ENCODE data around the gene E2F8. TPM values are rescaled to one million over a fixed set of nuclear protein-coding genes. Genes with fewer than 3 reads are reported as not detected.
A peak's percentile ranks its signal among the peaks of the same experiment; 100 is the strongest.
"Not testable (repeated sequence)": the region's sequence is repeated elsewhere in the genome, so short reads cannot be mapped to it uniquely, and the experiment has no call there.

The E2F8 gene
- total RNA-seq, 4 donors from 2014 or later: 0.57 to 4.8 (median 1.4) TPM

DNA sequence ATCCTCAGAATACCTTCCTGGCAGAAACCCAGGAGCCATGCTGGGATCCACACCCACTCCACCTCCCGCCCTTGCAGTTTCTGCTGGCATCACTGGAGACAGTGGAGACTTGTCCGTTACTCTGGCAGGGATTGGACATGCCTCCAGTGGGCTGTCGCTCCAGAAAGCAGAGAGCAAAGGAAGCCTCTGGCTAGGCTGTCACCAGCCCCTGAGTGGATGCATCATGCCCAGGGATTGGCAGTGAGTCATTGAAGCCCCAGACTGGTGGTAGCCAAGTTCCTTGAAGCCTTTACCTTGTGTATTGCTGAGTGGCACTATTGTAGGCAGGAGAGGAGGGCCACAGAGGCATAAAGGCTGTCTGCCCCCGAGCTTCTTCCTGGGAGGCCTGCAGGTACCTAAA, 34.8 kb upstream of the E2F8 start:
- TF ChIP-seq, protein P1, sequence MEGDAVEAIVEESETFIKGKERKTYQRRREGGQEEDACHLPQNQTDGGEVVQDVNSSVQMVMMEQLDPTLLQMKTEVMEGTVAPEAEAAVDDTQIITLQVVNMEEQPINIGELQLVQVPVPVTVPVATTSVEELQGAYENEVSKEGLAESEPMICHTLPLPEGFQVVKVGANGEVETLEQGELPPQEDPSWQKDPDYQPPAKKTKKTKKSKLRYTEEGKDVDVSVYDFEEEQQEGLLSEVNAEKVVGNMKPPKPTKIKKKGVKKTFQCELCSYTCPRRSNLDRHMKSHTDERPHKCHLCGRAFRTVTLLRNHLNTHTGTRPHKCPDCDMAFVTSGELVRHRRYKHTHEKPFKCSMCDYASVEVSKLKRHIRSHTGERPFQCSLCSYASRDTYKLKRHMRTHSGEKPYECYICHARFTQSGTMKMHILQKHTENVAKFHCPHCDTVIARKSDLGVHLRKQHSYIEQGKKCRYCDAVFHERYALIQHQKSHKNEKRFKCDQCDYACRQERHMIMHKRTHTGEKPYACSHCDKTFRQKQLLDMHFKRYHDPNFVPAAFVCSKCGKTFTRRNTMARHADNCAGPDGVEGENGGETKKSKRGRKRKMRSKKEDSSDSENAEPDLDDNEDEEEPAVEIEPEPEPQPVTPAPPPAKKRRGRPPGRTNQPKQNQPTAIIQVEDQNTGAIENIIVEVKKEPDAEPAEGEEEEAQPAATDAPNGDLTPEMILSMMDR (IDR thresholded peaks at IDR 0.05): no peak
- TF ChIP-seq POLR2A (IDR thresholded peaks at IDR 0.05): no peak
- 51 to 60% methylated on average over 4 of the region's 4 CpGs for WGBS, 2 donors
- intact Hi-C loops (cut with DNase I; ENCODE audit: low total_unique reads): no loop called here

DNA sequence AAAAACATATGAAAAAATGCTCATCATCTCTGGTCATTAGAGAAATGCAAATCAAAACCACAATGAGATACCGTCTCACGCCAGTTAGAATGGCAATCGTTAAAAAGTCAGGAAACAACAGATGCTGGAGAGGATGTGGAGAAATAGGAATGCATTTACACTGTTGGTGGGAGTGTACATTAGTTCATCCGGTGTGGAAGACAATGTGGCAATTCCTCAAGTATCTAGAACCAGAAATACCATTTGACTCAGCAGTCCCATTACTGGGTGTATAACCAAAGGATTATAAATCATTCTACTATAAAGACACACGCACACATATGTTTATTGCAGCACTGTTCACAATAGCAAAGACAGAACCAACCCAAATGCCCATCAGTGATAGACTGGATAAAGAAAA, 32.5 kb upstream of the E2F8 start:
- WGBS, 2 donors: 63 to 72% methylated on average over 5 of the region's 5 CpGs
- DNase-seq (ENCODE audit: low spot score in 2 of 2); intact Hi-C loops (cut with DNase I; ENCODE audit: low total_unique reads); H3K4me3 ChIP-seq (ENCODE audit: low read depth, poor library complexity, severe bottlenecking): not testable (repeated sequence)

More for the DNA sequence above, 34.8 kb upstream of the E2F8 start:
- H3K4me3 ChIP-seq (ENCODE audit: low read depth, poor library complexity, severe bottlenecking): no peak overlapping the region
- DNase-seq (ENCODE audit: low spot score in 2 of 2): no peak

- H3K4me3 ChIP-seq (ENCODE audit: low read depth, poor library complexity, severe bottlenecking): no peak overlapping the region
- no peak for DNase-seq (ENCODE audit: low spot score in 2 of 2)
- 82 to 87% methylated on average over 1 of the region's 1 CpG for whole genome bisulfite sequencing, 2 donors
- intact Hi-C loops (cut with DNase I; ENCODE audit: low total_unique reads): no loop called here
- TF ChIP-seq, protein P1 (IDR thresholded peaks at IDR 0.05): no peak
- TF ChIP-seq POLR2A (IDR thresholded peaks at IDR 0.05): no peak
Observed at GRCh38 chr11:19268909-19269308, 28.2 kb upstream of the E2F8 start.

GRCh38 chr11:19267567-19267966, 26.8 kb upstream of the E2F8 start:
- intact Hi-C loops (cut with DNase I; ENCODE audit: low total_unique reads): no loop called here
- WGBS, 2 donors: 85 to 89% methylated on average over 5 of the region's 5 CpGs
- TF ChIP-seq, protein P1 (IDR thresholded peaks at IDR 0.05): no peak
- TF ChIP-seq POLR2A (IDR thresholded peaks at IDR 0.05): no peak
- no peak overlapping the region for H3K4me3 ChIP-seq (ENCODE audit: low read depth, poor library complexity, severe bottlenecking)
- DNase-seq (ENCODE audit: low spot score in 2 of 2): no peak

DNA sequence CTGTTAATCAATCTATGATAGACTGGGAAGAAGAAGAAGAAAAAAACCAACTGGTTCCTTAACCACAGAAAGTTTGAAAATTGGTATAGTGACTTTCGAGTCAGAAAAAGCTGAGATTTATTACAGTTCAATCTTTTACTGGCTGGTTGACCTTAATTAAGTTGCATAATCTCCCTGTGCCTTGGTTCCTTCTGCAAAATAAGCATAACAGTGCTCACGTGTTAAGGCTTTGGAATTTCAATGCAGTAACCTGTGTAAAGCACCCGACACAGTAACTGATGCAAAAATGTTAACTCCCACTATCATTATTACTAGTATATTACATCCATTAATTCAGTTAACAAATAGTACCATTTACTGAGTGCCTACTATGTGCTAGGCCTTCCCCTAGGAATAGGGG, 22.6 kb upstream of the E2F8 start:
- DNase-seq (ENCODE audit: low spot score in 2 of 2): no peak
- 75 to 82% methylated on average over 3 of the region's 3 CpGs for WGBS, 2 donors
- no peak overlapping the region for H3K4me3 ChIP-seq (ENCODE audit: low read depth, poor library complexity, severe bottlenecking)
- intact Hi-C loops (cut with DNase I; ENCODE audit: low total_unique reads): no loop called here
- TF ChIP-seq, protein P1 (IDR thresholded peaks at IDR 0.05): no peak
- no peak for TF ChIP-seq POLR2A (IDR thresholded peaks at IDR 0.05)

GRCh38 chr11:19259487-19260345, 19.0 kb upstream of the E2F8 start:
- TF ChIP-seq, protein P1 (IDR thresholded peaks at IDR 0.05): peak in 1 of 3 donors; percentile 59
- TF ChIP-seq POLR2A (IDR thresholded peaks at IDR 0.05): no peak
- whole genome bisulfite sequencing, 2 donors: 47 to 51% methylated on average over 6 of the region's 6 CpGs
- intact Hi-C loops (cut with DNase I; ENCODE audit: low total_unique reads): no loop called here
- no peak overlapping the region for H3K4me3 ChIP-seq (ENCODE audit: low read depth, poor library complexity, severe bottlenecking)
- DNase-seq (ENCODE audit: low spot score in 2 of 2): peak; percentile 62 to 90
